Tibial nerve (tissue), 4 donors: ENCODE measurements around the gene ATP8A2.

Experiments used
- EP300 ChIP-seq, 2 donors: sonication (generic); formaldehyde crosslinking; IDR thresholded peaks; one replicate each; pipeline ENCODE4 v1.6.1; 2017; ENCODE audit warnings: antibody characterized with exemption in 2 of 2, mild to moderate bottlenecking in 1 of 2
- POLR2A ChIP-seq, 2 donors: fragments of 450-650 bp; IDR thresholded peaks; one replicate each; pipeline ENCODE4 v1.6.1; 2017; ENCODE audit warnings: antibody characterized with exemption in 2 of 2, mild to moderate bottlenecking in 2 of 2, moderate library complexity in 2 of 2
- TF ChIP-seq, protein P1 (sequence below), 5 experiments: fragments of 200-600 bp in 3 of 5; fragments of 450-650 bp in 2 of 5; sonication (generic) in 3 of 5; IDR thresholded peaks; one replicate each; pipeline ENCODE4 v1.5.1; 2016 to 2019; ENCODE audit warnings: antibody characterized with exemption in 5 of 5, mild to moderate bottlenecking in 3 of 5, moderate library complexity in 2 of 5

GRCh38 chr13:25701304-25701703, 329.5 kb downstream of the ATP8A2 start:
- TF ChIP-seq, protein P1, sequence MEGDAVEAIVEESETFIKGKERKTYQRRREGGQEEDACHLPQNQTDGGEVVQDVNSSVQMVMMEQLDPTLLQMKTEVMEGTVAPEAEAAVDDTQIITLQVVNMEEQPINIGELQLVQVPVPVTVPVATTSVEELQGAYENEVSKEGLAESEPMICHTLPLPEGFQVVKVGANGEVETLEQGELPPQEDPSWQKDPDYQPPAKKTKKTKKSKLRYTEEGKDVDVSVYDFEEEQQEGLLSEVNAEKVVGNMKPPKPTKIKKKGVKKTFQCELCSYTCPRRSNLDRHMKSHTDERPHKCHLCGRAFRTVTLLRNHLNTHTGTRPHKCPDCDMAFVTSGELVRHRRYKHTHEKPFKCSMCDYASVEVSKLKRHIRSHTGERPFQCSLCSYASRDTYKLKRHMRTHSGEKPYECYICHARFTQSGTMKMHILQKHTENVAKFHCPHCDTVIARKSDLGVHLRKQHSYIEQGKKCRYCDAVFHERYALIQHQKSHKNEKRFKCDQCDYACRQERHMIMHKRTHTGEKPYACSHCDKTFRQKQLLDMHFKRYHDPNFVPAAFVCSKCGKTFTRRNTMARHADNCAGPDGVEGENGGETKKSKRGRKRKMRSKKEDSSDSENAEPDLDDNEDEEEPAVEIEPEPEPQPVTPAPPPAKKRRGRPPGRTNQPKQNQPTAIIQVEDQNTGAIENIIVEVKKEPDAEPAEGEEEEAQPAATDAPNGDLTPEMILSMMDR (IDR thresholded peaks at IDR 0.05) = no peak
- TF ChIP-seq EP300 (IDR thresholded peaks at IDR 0.05) = no peak
- no peak for TF ChIP-seq POLR2A (IDR thresholded peaks at IDR 0.05)
